NT2/D1 (cell line): Measurements from ENCODE around the gene ZC3H7B.

Experiments
- SUZ12 ChIP-seq: IDR thresholded peaks from 2 replicates; pipeline ENCODE4 v1.6.1; 2011; ENCODE audit not compliant: insufficient read length, insufficient read depth; ENCODE audit errors: extremely low read depth
- ZNF274 ChIP-seq: IDR thresholded peaks from 2 replicates; pipeline ENCODE4 v1.6.1; 2011; ENCODE audit warnings: mild to moderate bottlenecking, low read depth, low read length

GRCh38 chr22:41343300-41343699 is 42.0 kb downstream of the ZC3H7B start:
- no peak for TF ChIP-seq ZNF274
- TF ChIP-seq SUZ12 = no peak
